ENCODE data around the gene JPH2. TPM values are rescaled to one million over a fixed set of nuclear protein-coding genes. Genes with fewer than 3 reads are reported as not detected.

Gene JPH2
- total RNA-seq, 1 experiment from 2014 or later = 0.69 TPM

DNA sequence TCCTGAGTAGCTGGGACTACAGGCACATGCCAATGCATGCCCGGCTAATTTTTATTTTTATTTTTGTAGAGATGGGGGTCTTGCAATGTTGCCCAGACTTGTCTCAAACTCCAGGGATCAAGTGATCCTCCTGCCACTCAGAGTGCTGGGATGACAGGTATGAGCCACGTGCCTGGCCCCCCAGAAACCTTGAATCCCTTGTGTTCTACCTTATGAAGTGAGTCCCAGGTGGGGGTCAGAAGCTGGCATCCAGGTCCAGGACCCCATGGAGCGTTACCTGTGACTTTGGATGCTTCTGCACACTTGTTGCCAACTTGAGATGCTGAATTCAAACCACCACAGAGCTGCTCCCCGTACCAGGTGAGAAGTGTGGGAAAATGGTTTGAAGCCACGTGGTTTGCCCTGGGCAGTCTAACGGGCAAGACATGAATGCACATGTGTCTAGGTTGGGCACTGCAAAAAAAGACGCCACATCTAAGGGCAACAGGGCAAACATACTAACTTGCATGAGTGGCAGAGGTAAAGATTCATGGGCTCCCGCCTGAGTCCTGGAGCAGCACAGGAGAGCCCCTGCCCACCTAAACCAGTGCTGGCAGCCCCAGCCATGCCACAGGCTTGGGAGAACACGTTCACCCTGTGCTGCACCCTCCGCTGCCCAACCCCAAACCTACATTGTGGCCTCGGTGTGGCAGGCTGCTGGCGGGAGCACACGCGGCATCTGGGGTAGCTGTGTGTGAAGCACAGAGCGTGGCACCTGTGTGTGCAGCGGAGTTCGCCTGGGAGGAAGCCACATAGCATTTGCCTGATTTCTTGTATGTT lies 101.2 kb downstream of the JPH2 start:
- Histone ChIP-seq H3K4me3 (ENCODE audit: insufficient read depth, low read depth, low read length) (no peak overlapping the region), H3K27me3 (ENCODE audit: control insufficient read depth, insufficient read depth, low read length) (no peaks in the 10 kb centered on the region), H3K36me3 (replicated peaks; ENCODE audit: control insufficient read depth, insufficient read depth, low read length) (no peaks in the 10 kb centered on the region)
- no peak for DNase-seq

DNA sequence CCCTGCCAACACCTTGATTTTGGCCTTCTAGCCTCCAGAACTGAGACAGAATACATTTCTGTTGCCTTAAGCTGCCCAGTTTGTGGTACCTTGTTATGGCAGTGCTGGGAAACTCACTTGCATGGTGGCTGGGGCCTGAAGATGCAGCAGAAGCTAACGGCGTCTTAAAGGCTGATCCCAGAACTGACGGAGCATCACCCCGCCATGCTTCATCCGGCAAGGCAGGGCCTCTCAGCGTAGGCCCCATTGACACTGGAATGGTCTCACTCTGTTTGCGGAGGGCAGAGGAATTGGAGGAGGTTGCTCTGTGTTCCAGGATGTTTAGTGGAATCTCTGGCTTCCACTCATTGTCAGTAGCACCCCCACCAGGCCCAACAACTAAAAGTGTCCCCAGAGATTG lies 102.1 kb downstream of the JPH2 start:
- Histone ChIP-seq H3K4me3 (ENCODE audit: insufficient read depth, low read depth, low read length) (no peak overlapping the region), H3K27me3 (ENCODE audit: control insufficient read depth, insufficient read depth, low read length) (no peaks in the 10 kb centered on the region), H3K36me3 (replicated peaks; ENCODE audit: control insufficient read depth, insufficient read depth, low read length) (no peaks in the 10 kb centered on the region)
- DNase-seq = no peak

DNA sequence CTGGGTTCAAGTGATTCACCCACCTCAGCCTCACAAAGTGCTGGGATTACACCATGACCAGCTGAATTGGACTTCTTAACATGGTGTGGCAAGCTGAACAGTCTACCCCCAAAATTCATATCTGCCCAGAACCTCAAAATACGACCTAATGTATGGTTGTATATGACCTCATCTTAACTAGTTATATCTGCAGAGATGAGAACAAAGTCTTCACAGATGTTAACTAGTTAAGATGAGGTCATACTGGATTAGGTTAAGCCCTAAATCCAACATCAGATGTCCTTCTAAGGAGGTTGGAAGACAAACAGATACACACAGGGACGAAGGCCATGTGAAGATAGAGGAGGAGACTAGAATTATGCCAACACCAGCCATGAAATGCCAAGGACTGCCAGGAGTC lies 102.5 kb downstream of the JPH2 start:
- H3K4me3 ChIP-seq (ENCODE audit: insufficient read depth, low read depth, low read length) = no peak overlapping the region
- no peak for DNase-seq

DNA sequence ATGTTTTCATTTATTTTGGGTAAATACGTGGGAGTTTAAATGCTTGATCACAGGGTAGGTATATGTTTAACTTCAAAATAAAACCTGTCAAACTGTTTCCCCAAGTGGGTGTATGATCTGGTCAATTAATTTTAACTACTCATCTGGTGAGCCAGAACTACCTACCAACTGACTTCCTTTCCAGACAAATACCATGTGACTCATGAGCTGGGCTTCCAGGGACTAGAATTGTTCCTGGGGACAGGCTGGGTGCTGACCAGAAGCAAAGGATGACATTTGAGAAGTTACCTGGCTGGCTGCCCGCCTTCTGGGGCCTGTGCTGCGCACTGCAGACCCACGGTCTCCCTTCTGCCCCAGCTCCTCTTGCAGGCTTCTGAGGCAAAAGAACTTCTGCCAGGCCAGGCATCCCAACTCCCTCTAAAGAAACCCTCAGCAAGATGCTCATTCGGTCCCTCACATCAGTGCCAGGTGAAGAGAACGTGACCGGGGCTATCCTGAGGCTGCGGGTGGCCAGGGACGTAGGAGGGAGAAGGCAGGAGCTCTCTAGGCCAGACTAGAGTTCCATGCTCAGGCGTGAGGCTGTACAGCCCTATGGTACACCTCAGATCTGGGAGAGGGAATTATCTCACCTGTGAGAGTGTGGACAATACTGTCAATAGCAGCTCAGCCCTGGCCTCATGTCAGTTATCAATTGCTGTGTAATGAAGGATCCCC lies 103.6 kb downstream of the JPH2 start:
- H3K36me3 ChIP-seq (replicated peaks; ENCODE audit: control insufficient read depth, insufficient read depth, low read length) = no peaks in the 10 kb centered on the region
- DNase-seq = no peak
- no peaks in the 10 kb centered on the region for H3K27me3 ChIP-seq (ENCODE audit: control insufficient read depth, insufficient read depth, low read length)
- no peak overlapping the region for H3K4me3 ChIP-seq (ENCODE audit: insufficient read depth, low read depth, low read length)

More for the DNA sequence above, 102.5 kb downstream of the JPH2 start:
- no peaks in the 10 kb centered on the region for H3K36me3 ChIP-seq (replicated peaks; ENCODE audit: control insufficient read depth, insufficient read depth, low read length)
- H3K27me3 ChIP-seq (ENCODE audit: control insufficient read depth, insufficient read depth, low read length) = no peaks in the 10 kb centered on the region

DNA sequence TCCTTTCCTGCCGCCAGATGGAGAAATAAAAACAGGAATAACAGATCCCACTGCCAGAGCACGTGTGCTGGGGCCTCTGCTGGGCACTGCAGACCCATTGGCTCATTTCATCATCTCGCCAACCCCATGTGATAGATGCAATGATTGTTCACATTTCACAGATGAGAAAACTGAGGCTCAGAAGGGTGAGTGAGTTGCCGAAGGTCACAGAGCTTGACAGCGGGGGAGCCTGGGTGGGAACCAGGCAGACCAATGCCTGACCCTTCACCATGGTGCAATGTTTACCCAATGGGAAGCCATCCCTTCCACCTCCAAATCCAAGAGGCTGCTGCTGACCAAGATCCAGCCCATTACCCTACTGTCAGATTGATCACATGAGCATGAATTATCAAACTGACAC lies 105.1 kb downstream of the JPH2 start:
- Histone ChIP-seq H3K4me3 (ENCODE audit: insufficient read depth, low read depth, low read length) (no peak overlapping the region), H3K36me3 (replicated peaks; ENCODE audit: control insufficient read depth, insufficient read depth, low read length) (no peaks in the 10 kb centered on the region), H3K27me3 (ENCODE audit: control insufficient read depth, insufficient read depth, low read length) (no peaks in the 10 kb centered on the region)
- DNase-seq = no peak

DNA sequence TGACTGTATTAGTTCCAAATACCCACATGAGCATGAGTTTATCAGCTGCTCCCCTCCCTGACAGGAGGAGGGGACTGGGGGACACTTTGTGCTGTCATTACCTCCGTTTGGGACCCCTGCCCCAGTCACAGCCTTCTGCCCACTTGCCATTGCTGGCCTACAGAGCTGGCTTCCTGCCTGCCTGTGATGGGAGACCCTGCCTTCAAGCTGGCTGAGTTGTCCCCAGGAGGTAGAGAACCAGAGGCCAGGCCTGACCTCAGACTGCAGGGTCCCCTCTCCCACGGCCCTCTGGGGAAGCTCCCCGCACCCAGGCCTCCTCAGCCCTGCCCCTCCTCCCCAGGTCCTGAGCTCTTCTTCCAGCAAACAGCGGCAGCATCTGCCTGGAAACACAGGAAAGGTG lies 105.5 kb downstream of the JPH2 start:
- DNase-seq = no peak
- Histone ChIP-seq H3K4me3 (ENCODE audit: insufficient read depth, low read depth, low read length) (no peak overlapping the region), H3K36me3 (replicated peaks; ENCODE audit: control insufficient read depth, insufficient read depth, low read length) (no peaks in the 10 kb centered on the region), H3K27me3 (ENCODE audit: control insufficient read depth, insufficient read depth, low read length) (no peaks in the 10 kb centered on the region)

DNA sequence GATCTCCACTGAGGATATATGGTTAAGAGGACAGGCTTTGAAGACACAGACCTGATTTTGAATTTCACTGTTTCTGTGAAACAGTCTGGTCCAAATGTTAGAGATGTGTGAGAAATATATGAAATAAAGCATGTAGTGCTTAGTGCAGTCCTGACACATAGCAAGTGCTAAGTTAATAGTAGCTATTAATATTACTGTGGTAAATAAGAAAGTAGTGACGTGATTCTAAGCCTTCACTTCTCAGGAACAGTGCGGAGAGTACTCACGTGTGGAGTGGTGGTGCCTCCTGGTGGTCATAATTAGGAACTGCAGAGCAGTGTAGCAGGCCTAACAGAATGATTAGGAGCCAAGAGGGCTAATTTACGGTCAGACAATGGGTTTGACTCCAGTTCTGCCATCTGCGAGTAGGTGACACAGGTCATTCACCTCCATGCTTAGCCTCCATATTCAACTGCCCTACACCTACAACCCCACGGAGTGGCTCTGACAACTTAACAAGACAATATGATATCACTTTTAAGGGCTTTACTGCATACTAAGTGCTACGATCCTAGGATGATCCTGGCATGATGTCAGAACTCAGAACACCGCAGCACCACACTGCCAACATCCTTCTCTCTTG lies 106.2 kb downstream of the JPH2 start:
- peak; percentile 87 for DNase-seq
- H3K36me3 ChIP-seq (replicated peaks; ENCODE audit: control insufficient read depth, insufficient read depth, low read length) = no peaks in the 10 kb centered on the region
- H3K4me3 ChIP-seq (ENCODE audit: insufficient read depth, low read depth, low read length) = no peak overlapping the region
- no peaks in the 10 kb centered on the region for H3K27me3 ChIP-seq (ENCODE audit: control insufficient read depth, insufficient read depth, low read length)

DNA sequence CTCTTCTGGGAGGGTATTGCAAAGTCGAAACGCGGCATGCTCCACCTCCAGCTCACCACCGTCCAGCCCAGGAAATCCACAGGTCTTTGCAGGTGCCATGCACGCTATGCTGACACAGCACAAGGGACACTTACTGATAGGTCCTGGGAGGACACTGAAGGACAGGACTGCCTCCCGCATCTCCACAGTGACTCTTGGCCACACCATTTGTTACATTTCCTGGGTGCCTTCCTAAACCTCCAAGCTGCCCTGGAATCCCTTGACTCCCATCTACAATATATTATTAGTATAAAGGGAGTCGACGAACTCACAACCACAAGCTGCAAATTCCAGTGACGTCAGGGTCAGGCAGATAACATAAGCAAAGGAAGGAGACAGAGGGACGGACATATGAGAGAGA lies 106.9 kb downstream of the JPH2 start:
- Histone ChIP-seq H3K27me3 (ENCODE audit: control insufficient read depth, insufficient read depth, low read length) (no peaks in the 10 kb centered on the region), H3K36me3 (replicated peaks; ENCODE audit: control insufficient read depth, insufficient read depth, low read length) (no peaks in the 10 kb centered on the region), H3K4me3 (ENCODE audit: insufficient read depth, low read depth, low read length) (no peak overlapping the region)
- no peak for DNase-seq

DNA sequence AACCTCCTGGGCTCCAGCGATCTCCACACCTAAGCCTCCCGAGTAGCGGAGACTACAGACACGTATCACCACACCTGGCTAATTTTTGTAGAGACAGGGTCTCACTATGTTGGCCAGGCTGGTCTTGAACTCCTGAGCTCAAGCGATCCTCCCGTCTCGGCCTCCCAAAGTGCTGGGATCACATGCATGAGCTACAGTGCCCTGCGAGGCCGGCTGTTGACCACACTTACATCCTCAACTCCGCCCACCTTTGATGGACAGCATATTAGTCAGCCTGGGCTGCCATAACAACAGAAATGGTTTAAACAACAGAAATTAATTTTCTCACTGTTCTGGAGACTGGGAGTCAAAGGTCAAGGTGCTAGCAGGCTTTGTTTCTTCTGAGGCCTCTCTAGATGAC lies 107.7 kb downstream of the JPH2 start:
- H3K4me3 ChIP-seq (ENCODE audit: insufficient read depth, low read depth, low read length) = no peak overlapping the region
- H3K36me3 ChIP-seq (replicated peaks; ENCODE audit: control insufficient read depth, insufficient read depth, low read length) = no peaks in the 10 kb centered on the region
- no peak for DNase-seq
- H3K27me3 ChIP-seq (ENCODE audit: control insufficient read depth, insufficient read depth, low read length) = no peaks in the 10 kb centered on the region

DNA sequence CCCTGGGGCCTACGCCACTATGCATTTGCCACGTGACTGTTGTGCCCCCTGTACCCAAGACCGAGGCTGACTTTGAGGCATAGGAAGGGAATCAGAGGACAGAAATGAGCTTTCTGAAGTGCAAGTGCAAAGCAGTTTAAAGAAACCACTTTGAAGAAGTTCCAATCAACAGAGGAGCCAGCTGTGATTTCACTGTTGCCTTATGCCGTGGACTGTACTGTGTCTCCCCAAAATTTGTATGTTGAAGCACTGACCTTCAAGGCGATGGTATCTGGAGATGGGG lies 111.1 kb downstream of the JPH2 start:
- Histone ChIP-seq H3K27me3 (ENCODE audit: control insufficient read depth, insufficient read depth, low read length) (no peaks in the 10 kb centered on the region), H3K4me3 (ENCODE audit: insufficient read depth, low read depth, low read length) (no peak overlapping the region), H3K36me3 (replicated peaks; ENCODE audit: control insufficient read depth, insufficient read depth, low read length) (no peaks in the 10 kb centered on the region)
- DNase-seq = no peak

DNA sequence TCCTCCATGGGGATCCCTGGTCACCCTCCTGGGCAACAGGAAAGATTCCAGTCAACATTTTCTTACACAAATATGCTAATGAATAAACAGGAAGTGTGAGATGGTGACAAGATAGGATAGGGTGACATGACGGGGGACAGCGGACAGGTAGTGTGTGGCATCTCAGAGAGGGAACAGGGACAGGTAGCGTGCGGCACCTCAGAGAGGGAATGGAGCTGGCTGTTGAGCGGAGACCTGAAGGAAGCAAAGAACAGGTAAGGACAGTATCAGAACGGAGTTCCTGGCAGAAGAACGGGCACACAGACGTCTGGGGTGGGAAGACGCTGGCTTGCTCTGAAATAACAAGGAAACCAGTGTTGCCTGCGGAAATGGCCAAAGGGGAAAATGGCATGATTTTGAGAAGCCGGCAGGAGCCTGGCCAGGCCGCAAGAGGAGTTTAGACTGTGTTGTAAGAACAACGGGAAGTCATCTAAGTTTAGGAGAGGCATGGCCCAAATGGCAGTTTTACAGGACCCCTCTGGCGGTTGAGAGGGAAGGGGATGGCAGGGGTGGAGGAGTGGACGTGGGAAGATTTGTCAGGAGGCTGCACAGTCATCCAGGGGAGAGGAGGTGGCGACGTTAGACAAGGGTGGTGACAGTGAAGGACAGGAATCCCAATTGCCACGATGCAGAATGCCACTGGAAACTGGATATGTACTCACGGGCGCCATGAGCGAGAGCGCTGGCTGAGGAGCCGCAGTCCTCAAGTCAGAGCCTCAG lies 111.6 kb downstream of the JPH2 start:
- H3K36me3 ChIP-seq (replicated peaks; ENCODE audit: control insufficient read depth, insufficient read depth, low read length) = no peaks in the 10 kb centered on the region
- DNase-seq = no peak
- no peaks in the 10 kb centered on the region for H3K27me3 ChIP-seq (ENCODE audit: control insufficient read depth, insufficient read depth, low read length)
- no peak overlapping the region for H3K4me3 ChIP-seq (ENCODE audit: insufficient read depth, low read depth, low read length)

DNA sequence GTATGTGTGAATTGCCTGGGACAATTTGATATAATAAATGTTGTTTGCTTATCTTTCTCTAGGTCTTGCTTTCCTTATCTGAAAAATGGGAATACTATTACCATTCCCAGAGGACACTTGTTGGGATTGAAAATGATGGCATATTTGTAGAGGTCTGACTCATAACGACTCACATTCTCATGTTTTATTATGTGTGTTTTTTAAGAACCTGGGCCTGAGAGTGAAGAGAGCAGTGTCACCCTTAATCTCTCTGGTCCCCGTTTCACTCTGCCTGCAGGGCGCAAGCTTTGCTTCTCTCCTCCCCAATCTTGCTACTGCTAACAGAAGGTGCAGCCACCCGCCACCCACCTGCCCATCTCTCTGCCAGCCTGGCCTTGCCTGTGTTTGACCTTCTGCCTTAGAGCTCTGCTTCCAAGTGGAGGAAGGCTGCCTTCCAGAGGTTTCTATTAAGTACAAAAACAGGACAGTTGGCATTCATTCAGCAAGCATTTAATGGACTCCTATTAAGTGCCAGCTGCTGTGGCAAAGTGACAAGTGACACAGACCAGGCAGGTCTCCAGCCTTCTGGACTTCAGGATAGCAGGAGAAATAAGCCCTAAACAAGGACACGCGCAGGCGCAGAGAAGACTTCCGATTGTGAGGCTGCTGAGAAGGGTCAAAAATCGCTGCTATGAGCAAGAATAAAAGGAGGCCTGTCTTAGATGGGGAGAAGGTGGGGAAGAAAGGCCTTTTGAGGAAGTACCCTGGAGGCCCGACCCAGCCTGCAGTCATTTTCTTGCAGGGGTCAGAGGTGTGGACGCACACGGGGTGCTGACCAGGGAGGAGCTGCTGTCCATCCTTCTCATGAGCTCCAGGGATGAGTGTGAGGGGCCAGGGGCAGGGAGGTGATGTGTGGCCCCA lies 112.5 kb downstream of the JPH2 start:
- Histone ChIP-seq H3K27me3 (ENCODE audit: control insufficient read depth, insufficient read depth, low read length) (no peaks in the 10 kb centered on the region), H3K36me3 (replicated peaks; ENCODE audit: control insufficient read depth, insufficient read depth, low read length) (no peaks in the 10 kb centered on the region), H3K4me3 (ENCODE audit: insufficient read depth, low read depth, low read length) (no peak overlapping the region)
- DNase-seq = no peak

DNA sequence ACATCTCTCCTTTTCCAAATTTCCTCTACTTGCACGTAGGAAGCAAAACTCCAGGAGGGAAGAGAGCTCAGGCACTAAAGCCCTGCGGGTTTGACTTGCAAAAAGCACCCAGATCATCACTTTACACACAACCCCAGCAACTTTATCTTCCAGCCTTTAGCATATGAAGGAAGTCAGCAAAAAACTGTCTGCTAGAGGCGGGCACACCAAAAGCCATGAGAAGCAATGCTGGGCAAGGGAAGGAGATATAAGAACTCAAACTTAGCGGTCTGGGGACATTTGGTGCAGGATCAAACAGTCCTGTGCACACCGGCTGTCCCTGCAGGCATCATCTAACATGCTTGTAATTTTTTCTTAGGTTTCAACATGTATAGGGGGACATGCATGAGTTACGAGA lies 113.3 kb downstream of the JPH2 start:
- no peak for DNase-seq
- Histone ChIP-seq H3K27me3 (ENCODE audit: control insufficient read depth, insufficient read depth, low read length) (no peaks in the 10 kb centered on the region), H3K4me3 (ENCODE audit: insufficient read depth, low read depth, low read length) (no peak overlapping the region), H3K36me3 (replicated peaks; ENCODE audit: control insufficient read depth, insufficient read depth, low read length) (no peaks in the 10 kb centered on the region)
